H9 (cell line): ENCODE results near the gene ALDH5A1. TPM values are rescaled to one million over a fixed set of nuclear protein-coding genes. Genes with fewer than 3 reads are reported as not detected.

Experiments used
- DNase-seq: peaks from one replicate; pipeline ENCODE4 v3.0.0-alpha.2; 2017
- H2AFZ ChIP-seq: one replicate; pipeline ENCODE4 v1.6.1; 2013; ENCODE audit warnings: mild to moderate bottlenecking, low read length, control low read depth, moderate library complexity
- H2AK5ac ChIP-seq: 2 replicates; pipeline ENCODE4 v1.6.1; 2013; ENCODE audit warnings: low read length, control low read depth, mixed read lengths; ENCODE audit not compliant: insufficient read length
- H2BK120ac ChIP-seq: one replicate; pipeline ENCODE4 v1.6.1; 2013; ENCODE audit warnings: low read depth, mild to moderate bottlenecking, low read length, control low read depth, inconsistent platforms; ENCODE audit not compliant: poor library complexity, severe bottlenecking
- H2BK12ac ChIP-seq: 2 replicates; pipeline ENCODE4 v1.6.1; 2013; ENCODE audit warnings: low read length, control low read depth, mixed read lengths, low read depth; ENCODE audit not compliant: insufficient read length
- H2BK15ac ChIP-seq: 2 replicates; pipeline ENCODE4 v1.6.1; 2013; ENCODE audit warnings: low read depth, low read length, control low read depth
- H2BK20ac ChIP-seq: one replicate; pipeline ENCODE4 v1.6.1; 2013; ENCODE audit warnings: low read depth, mild to moderate bottlenecking, low read length, control low read depth, inconsistent platforms; ENCODE audit not compliant: poor library complexity, severe bottlenecking
- H2BK5ac ChIP-seq: 2 replicates; pipeline ENCODE4 v1.6.1; 2013; ENCODE audit warnings: low read length, control low read depth, mixed read lengths; ENCODE audit not compliant: insufficient read length
- H3K14ac ChIP-seq: 2 replicates; pipeline ENCODE4 v1.6.1; 2013; ENCODE audit warnings: low read length, control low read depth; ENCODE audit not compliant: insufficient read depth
- H3K18ac ChIP-seq: 2 replicates; pipeline ENCODE4 v1.6.1; 2013; ENCODE audit warnings: low read depth, mild to moderate bottlenecking, mixed read lengths, low read length, control low read depth; ENCODE audit not compliant: insufficient read length
- H3K23ac ChIP-seq: 2 replicates; pipeline ENCODE4 v1.6.1; 2013; ENCODE audit warnings: low read length, control low read depth, mixed read lengths, low read depth; ENCODE audit not compliant: insufficient read length
- H3K23me2 ChIP-seq: 2 replicates; pipeline ENCODE4 v1.6.1; 2013; ENCODE audit warnings: low read depth, mild to moderate bottlenecking, mixed read lengths, low read length, control low read depth; ENCODE audit not compliant: insufficient read length, poor library complexity, severe bottlenecking
- H3K27ac ChIP-seq: 2 replicates; pipeline ENCODE4 v1.5.1; 2013; ENCODE audit warnings: low read length, control low read depth, mixed read lengths, low read depth; ENCODE audit not compliant: insufficient read length
- H3K27me3 ChIP-seq: 2 replicates; pipeline ENCODE4 v1.6.1; 2013; ENCODE audit warnings: low read length, control low read depth, inconsistent platforms; ENCODE audit not compliant: insufficient read depth
- H3K4ac ChIP-seq: 2 replicates; pipeline ENCODE4 v1.6.1; 2013; ENCODE audit warnings: low read depth, mild to moderate bottlenecking, control low read depth, inconsistent platforms, low read length, moderate library complexity
- H3K4me1 ChIP-seq: 2 replicates; pipeline ENCODE4 v1.6.1; 2013; ENCODE audit warnings: low read length, control low read depth, inconsistent platforms; ENCODE audit not compliant: insufficient read depth
- H3K4me2 ChIP-seq: 2 replicates; pipeline ENCODE4 v1.6.1; 2013; ENCODE audit warnings: low read length, control low read depth, mixed read lengths; ENCODE audit not compliant: insufficient read length, insufficient read depth
- H3K56ac ChIP-seq: 2 replicates; pipeline ENCODE4 v1.6.1; 2013; ENCODE audit warnings: low read depth, mild to moderate bottlenecking, mixed read lengths, low read length, control low read depth; ENCODE audit not compliant: insufficient read length
- H3K79me1 ChIP-seq: 2 replicates; pipeline ENCODE4 v1.6.1; 2013; ENCODE audit warnings: low read depth, mild to moderate bottlenecking, moderate library complexity, low read length, control low read depth, inconsistent platforms; ENCODE audit not compliant: insufficient read depth, poor library complexity, severe bottlenecking
- H3K79me2 ChIP-seq: 2 replicates; pipeline ENCODE4 v1.6.1; 2013; ENCODE audit warnings: low read length, control low read depth, inconsistent platforms; ENCODE audit not compliant: insufficient read depth
- H3K9ac ChIP-seq: 2 replicates; pipeline ENCODE4 v1.6.1; 2013; ENCODE audit warnings: low read length, control low read depth, mixed read lengths; ENCODE audit not compliant: insufficient read length; ENCODE audit errors: extremely low read depth
- H3K9me3 ChIP-seq: one replicate; pipeline ENCODE4 v1.6.1; 2013; ENCODE audit warnings: low read depth, low read length, inconsistent platforms; ENCODE audit not compliant: control insufficient read depth
- H3T11ph ChIP-seq: one replicate; pipeline ENCODE4 v1.6.1; 2013; ENCODE audit warnings: mild to moderate bottlenecking, low read length, control low read depth, inconsistent platforms
- H4K20me1 ChIP-seq: one replicate; pipeline ENCODE4 v1.6.1; 2013; ENCODE audit not compliant: control insufficient read depth, insufficient read length, insufficient read depth
- H4K5ac ChIP-seq: 2 replicates; pipeline ENCODE4 v1.6.1; 2013; ENCODE audit warnings: low read depth, mild to moderate bottlenecking, mixed read lengths, low read length, control low read depth; ENCODE audit not compliant: insufficient read length
- H4K8ac ChIP-seq: replicated peaks from 2 replicates; pipeline ENCODE4 v1.6.1; 2013; ENCODE audit warnings: low read length, control low read depth, mixed read lengths, low read depth; ENCODE audit not compliant: insufficient read length
- H4K91ac ChIP-seq: 2 replicates; pipeline ENCODE4 v1.6.1; 2013; ENCODE audit warnings: low read depth, mild to moderate bottlenecking, moderate library complexity, mixed read lengths, low read length, control low read depth; ENCODE audit not compliant: insufficient read length
- H3K27ac Mint-ChIP-seq, 3 experiments: 2 replicates in 2 of 3; 3 replicates in 1 of 3; pipeline ENCODE4 v1.8.0; 2020 to 2021; ENCODE audit warnings: mixed read lengths in 3 of 3, mild to moderate bottlenecking in 1 of 3, moderate library complexity in 1 of 3
- H3K27me3 Mint-ChIP-seq: 2 replicates; pipeline ENCODE4 v1.8.0; 2021; ENCODE audit warnings: low read depth, mild to moderate bottlenecking, moderate library complexity, mixed read lengths
- H3K36me3 Mint-ChIP-seq, 3 experiments: 2 replicates in 2 of 3; 3 replicates in 1 of 3; pipeline ENCODE4 v1.8.0; 2020 to 2021; ENCODE audit warnings: low read depth in 3 of 3, mixed read lengths in 3 of 3; ENCODE audit not compliant: insufficient read depth in 1 of 3
- H3K4me1 Mint-ChIP-seq, 2 experiments: 2 replicates each; pipeline ENCODE4 v1.8.0; 2020; ENCODE audit warnings: mixed read lengths in 2 of 2
- H3K4me3 Mint-ChIP-seq, 2 experiments: 2 replicates in 1 of 2; 3 replicates in 1 of 2; pipeline ENCODE4 v1.8.0; 2020 to 2021; ENCODE audit warnings: mild to moderate bottlenecking in 2 of 2, mixed read lengths in 2 of 2, moderate library complexity in 1 of 2
- H3K9me3 Mint-ChIP-seq, 2 experiments: 2 replicates in 1 of 2; 3 replicates in 1 of 2; pipeline ENCODE4 v1.8.0; 2020; ENCODE audit warnings: mild to moderate bottlenecking in 2 of 2, mixed read lengths in 2 of 2, moderate library complexity in 1 of 2
- CTCF ChIP-seq: fragments of 200-600 bp; sonication (generic); conservative IDR thresholded peaks from 3 replicates; pipeline ENCODE4 v1.8.0; 2021; ENCODE audit warnings: antibody characterized with exemption, mild to moderate bottlenecking
- WGBS: extraction: QIAGEN DNeasy Blood & Tissue Kit; methylation state at CpG from one replicate; pipeline ENCODE4 v1.1.7; 2013; ENCODE audit warnings: missing lambda C conversion rate, low lambda C conversion rate, mixed read lengths; ENCODE audit not compliant: insufficient read length; ENCODE audit errors: extremely low coverage; 5-methylcytosine and 5-hydroxymethylcytosine counted together
- total RNA-seq: library from RNA; stranded (reverse); gene quantifications from 2 replicates; pipeline ENCODE4 v1.2.1, GENCODE V29; 2021

Gene ALDH5A1
- total RNA-seq, 1 experiment from 2014 or later: 5.4 TPM

GRCh38 chr6:24445704-24446103, 49.1 kb upstream of the ALDH5A1 start:
- Histone ChIP-seq H3K27me3 (no peaks in the 10 kb centered on the region), H2BK120ac (no peak overlapping the region), H2BK5ac (no peak overlapping the region), H3K9ac (no peak overlapping the region), H4K91ac (no peak overlapping the region), H3K18ac (no peak overlapping the region), H2BK15ac (no peak overlapping the region), H3K4me1 (0 out of 2 replicates have a peak, but pooled peaks cover 7% of the 10 kb centered on the region), H3K79me2 (no peaks in the 10 kb centered on the region), H2BK12ac (no peak overlapping the region), H2AK5ac (no peak overlapping the region), H4K20me1 (no peaks in the 10 kb centered on the region), H3K4ac (no peak overlapping the region), H3K23me2 (no peaks in the 10 kb centered on the region), H3K56ac (no peak overlapping the region), H3T11ph (no peak overlapping the region), H4K8ac (no peak overlapping the region), H2AFZ (no peak overlapping the region), H3K14ac (no peak overlapping the region), H4K5ac (no peak overlapping the region), H3K27ac (no peak overlapping the region), H2BK20ac (no peak overlapping the region), H3K9me3 (no peaks in the 10 kb centered on the region), H3K4me2 (no peak overlapping the region), H3K23ac (no peak overlapping the region), H3K79me1 (no peaks in the 10 kb centered on the region)
- Mint-ChIP-seq H3K27ac (no peak overlapping the region), H3K36me3 (no peaks in the 10 kb centered on the region), H3K9me3 (no peaks in the 10 kb centered on the region), H3K4me1 (peaks cover 5 to 6% of the 10 kb centered on the region in 2 experiments), H3K4me3 (no peak overlapping the region), H3K27me3 (no peaks in the 10 kb centered on the region)
- no CpG with 5 or more reads among the region's 4 CpGs for WGBS
- no peak for TF ChIP-seq CTCF
- peak; percentile 50 for DNase-seq
